NCI-H2227 (cell line): ENCODE data around the gene CLEC16A.

Experiments
- DNase-seq: peaks from one replicate; lab custom pipeline; 2025; ENCODE audit not compliant: unreplicated experiment; lab: John Stamatoyannopoulos, UW

Gene CLEC16A

DNA sequence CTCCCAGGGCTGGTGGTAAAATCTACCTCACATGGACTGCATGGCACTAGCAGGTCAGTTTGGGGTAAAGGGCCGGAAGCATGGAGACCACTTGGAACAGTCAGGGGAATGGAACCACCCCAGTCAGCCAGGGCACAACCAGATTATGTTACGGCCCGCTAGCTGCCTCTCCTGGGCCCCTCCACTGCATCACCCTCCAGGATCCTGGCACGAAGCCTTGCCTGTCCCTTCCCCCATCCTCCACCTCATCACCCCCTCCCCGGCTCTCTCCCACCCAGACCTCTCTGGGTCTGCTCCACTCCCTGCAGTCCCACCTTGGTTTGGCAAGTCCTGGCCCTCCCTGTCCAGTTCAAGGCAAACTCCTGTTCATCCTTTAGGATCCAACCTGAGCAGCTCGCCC lies 91.7 kb downstream of the CLEC16A start:
- no peak for DNase-seq

DNA sequence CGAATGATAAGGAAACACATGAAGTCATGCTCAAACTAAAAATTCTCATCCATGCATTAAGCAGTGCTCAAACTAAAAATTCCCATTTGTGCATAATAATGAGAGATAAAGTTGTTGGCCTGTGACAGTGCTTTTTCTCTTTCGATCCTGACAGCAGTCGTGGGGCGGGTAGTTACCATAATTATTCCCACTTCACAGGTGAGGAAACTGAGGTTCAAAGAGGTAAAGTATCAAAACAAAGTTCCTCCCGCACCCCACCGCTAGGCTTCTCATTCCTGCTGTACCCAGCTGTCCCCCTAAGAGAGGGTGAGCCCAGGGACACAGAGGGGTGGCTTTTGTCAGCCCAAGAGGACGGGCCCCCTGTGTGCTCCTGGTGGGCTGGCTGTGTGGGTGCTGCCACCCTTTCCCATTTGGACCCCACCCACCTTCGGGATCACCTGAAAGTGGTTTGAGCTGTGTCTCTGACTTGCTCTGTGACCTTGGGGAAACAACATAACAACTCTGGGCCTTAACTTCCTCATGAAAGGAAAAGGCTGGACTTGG lies 92.6 kb downstream of the CLEC16A start:
- no peak for DNase-seq

DNA sequence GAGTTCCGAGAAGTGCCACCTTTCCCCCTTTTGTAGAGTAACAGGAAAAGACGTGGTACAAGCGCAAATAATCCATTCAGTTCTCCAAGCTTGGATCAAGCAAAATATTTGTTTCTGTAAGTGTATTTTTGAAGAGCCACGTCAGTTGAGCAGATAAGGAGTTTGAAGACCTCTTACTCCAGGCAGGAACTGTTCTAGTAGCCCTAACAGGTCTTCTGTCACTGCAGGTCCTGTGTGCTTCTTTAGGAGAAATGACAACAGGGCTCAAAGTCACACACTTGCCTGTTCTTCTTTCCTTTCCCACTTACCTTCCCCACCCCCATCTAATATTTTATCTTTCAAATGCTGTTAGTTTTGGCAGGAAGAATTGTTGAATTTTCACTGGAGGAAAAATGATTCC lies 93.9 kb downstream of the CLEC16A start:
- DNase-seq: no peak

GRCh38 chr16:11038777-11039176 lies 94.4 kb downstream of the CLEC16A start:
- no peak for DNase-seq

DNA sequence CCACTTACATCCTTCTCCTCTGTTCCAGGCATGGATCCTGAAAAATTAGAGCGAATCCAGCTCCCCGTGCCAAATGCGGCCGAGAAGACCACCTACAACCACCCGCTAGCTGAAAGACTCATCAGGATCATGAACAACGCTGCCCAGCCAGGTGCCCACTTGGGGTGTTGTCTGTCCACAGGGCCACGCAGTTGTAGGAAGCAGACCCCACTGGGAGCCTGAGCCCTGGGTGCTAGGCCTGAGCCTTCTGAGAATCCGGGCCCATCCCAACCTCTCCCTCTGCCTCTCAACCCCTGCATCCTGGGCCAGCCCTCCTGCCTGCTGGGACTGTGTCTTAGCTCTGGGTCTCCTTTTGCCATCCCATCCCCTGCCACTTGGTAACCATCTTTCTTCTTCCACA lies 95.4 kb downstream of the CLEC16A start:
- no peak for DNase-seq

- DNase-seq: no peak
These were observed 97.8 kb downstream of the CLEC16A start for GRCh38 chr16:11042191-11042590.

DNA sequence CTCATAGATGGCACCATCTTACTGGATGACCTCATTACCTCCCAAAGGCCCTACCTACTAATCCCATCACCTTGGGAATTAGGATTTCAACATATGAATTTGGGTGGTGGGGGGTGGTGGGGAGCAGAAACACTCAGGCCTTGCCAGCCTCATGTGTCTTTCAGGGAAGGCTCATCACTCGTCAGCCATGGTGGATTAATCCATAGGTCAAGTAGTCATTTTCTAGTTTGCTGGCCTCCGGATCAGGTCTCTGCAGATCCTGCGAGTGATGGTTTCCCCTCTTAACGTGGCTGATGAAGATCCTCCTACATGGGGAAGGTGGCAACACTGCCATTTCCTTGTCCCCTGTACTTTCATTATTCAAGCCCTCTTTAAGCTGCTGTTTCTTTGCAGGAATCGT lies 101.1 kb downstream of the CLEC16A start:
- DNase-seq: no peak

- no peak for DNase-seq
These were observed 101.5 kb downstream of the CLEC16A start for GRCh38 chr16:11045846-11046245.

DNA sequence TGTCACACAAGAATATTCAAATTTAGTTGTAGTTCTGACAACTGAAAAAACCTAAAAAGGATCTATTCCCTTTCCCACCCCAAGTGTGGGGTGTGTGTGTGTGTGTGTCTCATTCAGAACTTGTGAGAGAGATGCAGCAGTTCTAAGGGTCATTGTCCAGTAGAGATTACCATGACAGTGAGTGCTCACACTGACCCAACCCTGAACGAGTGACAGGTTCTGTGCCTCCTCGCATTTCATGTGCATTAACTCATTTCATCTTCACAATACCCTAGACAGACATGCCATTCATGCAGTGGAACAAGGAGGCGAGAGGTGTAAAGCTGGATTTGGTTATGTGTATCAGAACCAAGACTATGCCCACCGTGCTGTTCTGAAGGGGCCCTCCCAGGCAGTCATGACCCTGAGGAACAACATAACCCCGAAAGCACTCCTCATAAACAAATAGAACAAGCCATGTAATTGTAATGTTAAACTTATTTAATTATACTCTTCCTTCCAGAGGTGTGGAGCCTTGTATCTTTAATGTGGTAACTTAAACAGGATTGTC lies 102.1 kb downstream of the CLEC16A start:
- DNase-seq: no peak

DNA sequence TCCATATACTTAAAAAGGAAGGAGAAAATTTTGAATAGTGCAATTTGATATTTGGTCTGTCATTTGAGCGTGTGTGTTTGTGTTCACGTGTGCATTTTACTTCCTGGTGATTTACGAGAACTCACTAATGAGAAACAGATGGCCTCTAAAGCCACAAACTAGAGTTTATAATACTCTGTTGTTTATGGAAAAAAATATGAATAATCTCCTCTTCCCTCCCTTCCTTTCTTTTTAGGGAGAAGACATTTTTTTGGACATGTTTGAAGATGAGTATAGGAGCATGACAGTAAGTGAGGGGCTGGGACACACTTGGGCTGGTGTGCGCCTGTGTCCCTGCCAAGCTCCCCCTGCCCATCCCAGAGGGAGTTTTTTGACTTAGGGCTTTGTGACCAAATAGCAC lies 102.7 kb downstream of the CLEC16A start:
- no peak for DNase-seq

GRCh38 chr16:11047939-11048800 lies 103.8 kb downstream of the CLEC16A start:
- no peak for DNase-seq

DNA sequence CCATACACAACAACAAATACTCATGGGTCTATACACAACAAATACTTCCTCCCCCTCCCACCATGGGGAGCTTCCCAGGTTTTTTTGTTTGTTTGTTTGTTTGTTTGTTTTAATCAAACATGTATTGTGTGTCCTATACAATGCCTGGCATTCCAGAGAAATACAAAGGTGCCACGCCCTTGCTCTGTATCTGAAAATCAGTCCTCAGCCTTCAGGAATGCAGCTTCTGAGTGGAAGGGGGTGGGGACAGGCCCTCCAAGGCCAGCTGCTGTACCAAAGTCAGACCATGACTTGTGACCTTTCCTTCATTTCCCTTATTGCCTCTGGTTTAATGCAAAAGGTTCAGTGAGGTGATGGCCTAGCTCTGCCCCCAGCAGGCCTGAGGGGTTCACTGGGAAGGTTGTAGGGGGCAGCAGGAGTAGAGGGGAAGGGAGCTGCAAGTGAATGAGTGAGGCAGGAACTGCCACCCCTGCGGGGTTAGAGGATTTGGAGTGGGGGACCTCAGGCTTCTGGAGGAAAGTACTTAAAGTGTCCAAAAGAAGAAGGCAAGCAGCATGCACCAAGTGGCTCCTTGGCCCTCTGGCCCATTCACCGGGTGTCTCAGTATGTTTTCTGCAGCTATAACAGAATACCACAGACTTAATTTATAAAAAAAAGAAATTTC lies 105.2 kb downstream of the CLEC16A start:
- no peak for DNase-seq

DNA sequence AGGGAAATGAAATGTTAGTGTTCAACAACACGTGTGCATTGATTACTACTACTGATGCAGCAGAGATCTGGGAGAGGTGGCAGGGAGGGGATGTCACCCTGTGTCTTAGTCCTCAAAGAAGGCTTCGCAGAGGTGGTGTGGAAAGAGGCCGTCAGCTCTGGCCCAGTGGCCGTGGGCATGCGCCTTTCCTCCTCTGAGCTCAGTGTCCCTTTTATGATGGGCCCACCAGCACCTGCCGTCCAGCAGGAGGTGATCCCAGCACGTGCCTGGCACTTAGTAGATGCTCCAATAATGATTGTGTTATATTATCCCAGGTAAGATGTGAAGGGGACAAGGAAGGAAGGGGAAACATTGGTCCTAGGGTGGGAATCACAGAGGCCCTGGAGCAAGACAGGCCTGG lies 106.2 kb downstream of the CLEC16A start:
- no peak for DNase-seq

- DNase-seq: no peak
These were observed 106.6 kb downstream of the CLEC16A start for GRCh38 chr16:11050944-11051343.

- no peak for DNase-seq
These were observed 107.1 kb downstream of the CLEC16A start for GRCh38 chr16:11051430-11051829.

DNA sequence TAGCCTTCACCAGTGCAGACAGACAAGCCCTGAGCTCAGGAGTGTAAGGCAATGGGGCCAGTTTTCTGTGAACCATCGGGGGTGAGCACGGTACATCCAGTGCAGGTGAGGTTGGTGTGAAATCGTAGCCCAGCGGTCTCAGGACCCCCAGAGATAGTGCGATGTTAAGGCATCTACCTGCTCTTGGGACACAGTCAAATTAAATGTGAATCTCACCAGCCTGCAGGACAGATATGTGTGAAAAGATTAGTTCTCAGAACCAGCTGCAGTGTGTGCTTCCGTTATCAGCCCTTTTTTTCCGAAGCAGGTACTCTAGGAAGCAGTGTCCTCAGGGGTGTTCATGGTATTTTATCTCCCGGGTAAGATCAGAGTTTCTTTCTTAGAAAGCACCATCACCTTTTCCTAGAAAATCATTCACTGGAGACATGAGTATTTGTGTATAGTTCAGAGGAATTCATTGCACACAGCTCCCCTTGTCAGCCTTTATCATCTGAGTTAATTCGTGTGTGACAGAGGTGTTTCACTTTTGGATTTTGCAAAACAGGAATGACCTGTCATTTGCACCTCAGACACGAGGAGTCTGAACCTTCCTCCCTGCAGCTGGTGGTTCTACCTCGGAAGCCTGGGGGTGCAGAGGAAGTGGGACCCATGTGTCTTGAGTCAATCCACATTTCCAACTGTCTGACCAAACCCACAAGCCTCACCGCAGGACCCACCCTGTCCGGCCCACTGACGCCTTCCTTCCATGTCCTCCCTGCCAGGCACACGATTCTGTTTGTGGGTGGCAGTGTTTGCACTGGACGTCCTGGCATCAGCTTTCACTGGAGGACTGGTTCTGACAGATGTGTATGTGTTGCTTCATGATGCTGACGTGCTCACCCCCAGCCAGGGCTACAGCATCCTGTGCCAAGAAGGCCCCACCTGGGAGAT lies 107.8 kb downstream of the CLEC16A start:
- DNase-seq: no peak

- no peak for DNase-seq
These were observed 109.6 kb downstream of the CLEC16A start for GRCh38 chr16:11053916-11054460.

GRCh38 chr16:11056090-11056992 lies 112.0 kb downstream of the CLEC16A start:
- no peak for DNase-seq

GRCh38 chr16:11056993-11057649 lies 112.8 kb downstream of the CLEC16A start:
- no peak for DNase-seq
